Type B pancreatic cell (in vitro differentiated cells): ENCODE results near the gene MAT2A. TPM values are rescaled to one million over a fixed set of nuclear protein-coding genes. Genes with fewer than 3 reads are reported as not detected.

Experiments used
- DNase-seq: peaks from one replicate; pipeline ENCODE4 v3.0.0; 2021; ENCODE audit warnings: mixed read lengths; ENCODE audit not compliant: unreplicated experiment; ENCODE audit errors: extremely low spot score
- H3K27ac Mint-ChIP-seq: 2 replicates; pipeline ENCODE4 v1.8.0; 2021; ENCODE audit warnings: mild to moderate bottlenecking, mixed read lengths
- H3K27me3 Mint-ChIP-seq: 2 replicates; pipeline ENCODE4 v1.8.0; 2021; ENCODE audit warnings: mixed read lengths
- H3K36me3 Mint-ChIP-seq: 2 replicates; pipeline ENCODE4 v1.8.0; 2021; ENCODE audit warnings: mixed read lengths
- H3K4me1 Mint-ChIP-seq: one replicate; pipeline ENCODE4 v1.8.0; 2021; ENCODE audit warnings: mixed read lengths; ENCODE audit not compliant: unreplicated experiment
- H3K4me3 Mint-ChIP-seq: 2 replicates; pipeline ENCODE4 v1.8.0; 2021; ENCODE audit warnings: mild to moderate bottlenecking, mixed read lengths
- H3K9me3 Mint-ChIP-seq: 2 replicates; pipeline ENCODE4 v1.8.0; 2021; ENCODE audit warnings: mixed read lengths
- CTCF ChIP-seq: fragments of 200-600 bp; sonication (generic); conservative IDR thresholded peaks from 2 replicates; pipeline ENCODE4 v1.5.0; 2021; ENCODE audit warnings: antibody characterized with exemption, mild to moderate bottlenecking
- total RNA-seq: library from RNA; stranded (reverse); gene quantifications from 2 replicates; pipeline ENCODE4 v1.2.1, GENCODE V29; 2021; ENCODE audit warnings: low replicate concordance

MAT2A gene
- total RNA-seq, 1 donor from 2014 or later = 403 TPM

DNA sequence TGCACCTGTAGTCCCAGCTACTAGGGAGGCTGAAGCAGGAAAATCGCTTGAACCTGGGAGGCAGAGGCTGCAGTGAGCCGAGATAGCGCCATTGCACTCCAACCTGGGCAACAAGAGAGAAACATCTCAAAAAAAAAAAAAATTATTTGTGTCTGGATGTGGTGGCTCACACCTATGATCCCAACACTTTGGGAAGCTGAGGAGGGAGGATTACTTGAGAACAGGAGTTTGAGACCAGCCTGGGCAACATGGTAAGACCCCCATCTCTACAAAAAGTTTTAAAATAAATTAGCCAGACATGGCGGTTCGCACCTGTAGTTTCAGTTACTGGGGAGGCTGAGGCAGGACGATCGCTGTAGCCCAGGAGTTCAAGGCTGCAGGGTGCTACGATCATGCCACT, 36.8 kb downstream of the MAT2A start:
- Mint-ChIP-seq H3K27ac (no peak overlapping the region), H3K9me3 (no peaks in the 10 kb centered on the region), H3K36me3 (no peaks in the 10 kb centered on the region), H3K4me1 (peaks cover 32% of the 10 kb centered on the region), H3K27me3 (peaks cover 13% of the 10 kb centered on the region), H3K4me3 (no peak overlapping the region)
- no peak for DNase-seq
- TF ChIP-seq CTCF = no peak

- Mint-ChIP-seq H3K4me1 (peaks cover 32% of the 10 kb centered on the region), H3K9me3 (no peaks in the 10 kb centered on the region), H3K36me3 (no peaks in the 10 kb centered on the region), H3K4me3 (peak overlapping the region; percentile 94), H3K27ac (peak overlapping the region; percentile 98), H3K27me3 (peaks cover 5% of the 10 kb centered on the region)
- no peak for DNase-seq
- no peak for TF ChIP-seq CTCF
Measured at GRCh38 chr2:85577063-85577385, 38.1 kb downstream of the MAT2A start.

DNA sequence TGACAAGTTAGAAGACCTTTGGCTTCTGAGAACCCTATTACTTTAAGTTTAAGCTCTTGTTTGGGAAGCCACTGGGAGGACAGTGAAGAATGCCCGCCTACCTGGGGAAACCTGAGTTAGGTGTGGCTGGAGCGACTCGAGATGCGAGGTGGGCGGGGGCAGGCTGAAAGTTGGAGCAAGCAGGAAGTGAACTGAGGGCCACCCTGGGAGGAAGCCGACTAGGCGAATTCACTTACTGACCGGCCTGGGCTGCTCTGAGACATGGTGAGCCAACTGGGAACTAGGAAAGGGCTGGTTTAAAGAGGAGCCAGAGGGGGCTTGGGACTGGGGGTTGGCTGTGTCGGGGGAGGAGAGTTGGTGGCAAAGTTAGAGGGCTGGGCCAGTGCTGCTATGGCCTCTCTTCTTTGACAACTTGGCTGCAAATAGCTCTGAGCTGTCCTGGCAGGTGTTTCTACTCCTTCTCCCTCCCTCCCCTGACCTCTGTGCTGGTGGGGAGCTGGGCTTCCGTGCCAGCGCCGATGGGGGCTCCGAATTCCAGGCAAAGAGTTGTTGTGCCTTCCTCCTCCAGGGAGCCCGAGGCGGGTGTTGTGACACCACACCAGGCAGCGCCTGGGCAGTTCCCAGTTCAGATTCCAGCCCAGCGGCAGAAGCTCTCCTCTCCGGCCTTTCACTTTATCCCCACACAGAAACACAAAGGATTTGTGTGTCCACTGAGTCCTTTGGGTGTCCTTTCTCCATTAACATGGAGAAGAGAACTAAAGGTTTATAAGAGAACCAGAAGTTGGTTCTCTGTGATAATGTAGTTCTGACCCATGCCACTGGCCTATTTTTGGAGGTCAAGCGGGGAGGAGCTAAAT, 38.6 kb downstream of the MAT2A start, which contains the start of gene VAMP8:
Gene VAMP8, plus strand, starts transcription at position 201 of the 857 bp plus-strand sequence. Its CDS starts 61 bp downstream, at position 262.
- Mint-ChIP-seq H3K27me3 (peaks cover 3% of the 10 kb centered on the region), H3K27ac (peak within 1 kb of the TSS; percentile 98), H3K9me3 (no peaks in the 10 kb centered on the region), H3K4me3 (peak within 1 kb of the TSS; percentile 94), H3K4me1 (peaks cover 32% of the 10 kb centered on the region), H3K36me3 (no peaks in the 10 kb centered on the region)
- TF ChIP-seq CTCF = no peak
- DNase-seq = no peak

DNA sequence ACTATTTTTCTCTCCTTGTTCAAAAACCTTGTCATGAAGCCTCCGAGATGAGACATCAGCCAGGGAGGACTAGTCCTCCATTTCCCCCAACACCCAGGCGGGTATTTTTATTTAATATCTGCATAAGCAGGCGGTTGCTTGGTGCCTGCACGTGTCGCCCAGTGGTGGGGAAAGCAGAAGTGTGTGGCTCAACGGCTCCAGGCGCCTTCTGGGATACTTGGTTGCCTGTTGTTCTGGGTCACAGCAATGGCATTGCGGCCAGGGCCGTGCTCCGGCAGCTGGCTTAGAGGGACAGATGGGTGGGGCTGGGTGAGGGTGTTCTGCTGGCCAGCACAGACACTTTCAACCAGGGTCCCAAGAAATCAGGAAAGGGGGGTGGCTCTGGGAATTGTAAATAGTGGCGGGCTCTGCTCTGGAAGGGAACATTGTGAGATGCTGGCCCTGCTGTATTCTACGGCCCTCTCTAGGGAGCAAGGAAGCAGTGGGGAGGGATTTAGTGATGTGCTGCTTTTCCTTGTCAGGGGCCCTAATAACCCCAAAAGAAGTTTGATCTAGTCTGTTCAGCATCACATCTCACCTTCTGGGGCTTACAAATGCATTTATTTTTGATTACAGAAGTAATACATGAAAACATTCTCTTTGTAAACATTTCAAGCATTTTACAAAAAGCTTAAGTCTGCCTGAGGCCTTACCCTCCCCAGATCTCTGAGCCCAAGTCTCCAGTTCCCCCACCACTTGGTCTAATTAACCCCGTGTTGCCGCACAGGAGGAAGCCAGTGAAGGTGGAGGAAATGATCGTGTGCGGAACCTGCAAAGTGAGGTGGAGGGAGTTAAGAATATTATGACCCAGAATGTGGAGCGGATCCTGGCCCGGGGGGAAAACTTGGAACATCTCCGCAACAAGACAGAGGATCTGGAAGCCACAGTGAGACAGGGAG, 39.5 kb downstream of the MAT2A start:
- DNase-seq = no peak
- peaks cover 32% of the 10 kb centered on the region for H3K4me1 Mint-ChIP-seq
- H3K9me3 Mint-ChIP-seq = no peaks in the 10 kb centered on the region
- no peaks in the 10 kb centered on the region for H3K27me3 Mint-ChIP-seq
- H3K4me3 Mint-ChIP-seq = peak overlapping the region; percentile 94
- no peaks in the 10 kb centered on the region for H3K36me3 Mint-ChIP-seq
- peak overlapping the region; percentile 98 for H3K27ac Mint-ChIP-seq
- no peak for TF ChIP-seq CTCF

DNA sequence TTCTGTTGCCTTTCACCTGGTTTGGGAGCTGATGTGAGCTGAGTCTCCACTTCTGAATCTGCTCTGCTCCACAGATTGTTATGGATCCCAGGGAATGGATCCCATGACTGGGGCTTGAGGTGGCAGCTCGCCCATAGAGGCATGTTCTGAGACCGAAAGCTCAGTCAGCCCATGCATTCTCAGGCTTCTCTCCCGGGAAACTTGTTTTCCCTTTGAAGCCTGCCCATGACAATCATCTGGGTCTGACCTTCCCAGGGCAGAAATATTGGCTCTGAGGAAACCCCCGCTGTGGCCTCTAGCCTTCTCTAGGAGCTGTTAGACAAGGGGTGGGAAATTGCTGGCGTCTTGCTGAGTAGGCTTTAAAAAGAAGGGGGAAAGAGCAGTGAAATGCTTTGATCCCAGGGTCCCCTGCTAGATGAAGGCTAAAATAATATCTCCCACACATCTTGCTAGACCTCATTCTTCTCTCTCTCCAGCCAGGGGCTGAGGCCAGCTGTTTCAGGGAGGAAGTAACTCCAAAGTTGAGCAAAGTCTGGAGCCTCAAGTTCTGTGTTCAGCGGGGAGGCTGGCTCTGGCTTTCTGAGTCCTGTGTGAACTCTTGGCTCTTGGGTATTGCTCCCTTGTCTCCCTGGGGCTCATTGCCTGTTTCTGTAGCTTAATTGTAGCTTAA, 40.4 kb downstream of the MAT2A start:
- Mint-ChIP-seq H3K4me3 (peak overlapping the region; percentile 94), H3K27ac (peak overlapping the region; percentile 98), H3K36me3 (no peaks in the 10 kb centered on the region), H3K4me1 (peaks cover 32% of the 10 kb centered on the region), H3K9me3 (no peaks in the 10 kb centered on the region), H3K27me3 (no peaks in the 10 kb centered on the region)
- no peak for DNase-seq
- TF ChIP-seq CTCF = no peak
